Measurements from ENCODE around the gene CD63. TPM values are rescaled to one million over a fixed set of nuclear protein-coding genes. Genes with fewer than 3 reads are reported as not detected.

CD63 gene
- total and polyA plus RNA-seq, 2 of the 13 experiments (the other 11 are each of a cell fraction or from before 2014, with no cell fraction given): 234 to 277 TPM

DNA sequence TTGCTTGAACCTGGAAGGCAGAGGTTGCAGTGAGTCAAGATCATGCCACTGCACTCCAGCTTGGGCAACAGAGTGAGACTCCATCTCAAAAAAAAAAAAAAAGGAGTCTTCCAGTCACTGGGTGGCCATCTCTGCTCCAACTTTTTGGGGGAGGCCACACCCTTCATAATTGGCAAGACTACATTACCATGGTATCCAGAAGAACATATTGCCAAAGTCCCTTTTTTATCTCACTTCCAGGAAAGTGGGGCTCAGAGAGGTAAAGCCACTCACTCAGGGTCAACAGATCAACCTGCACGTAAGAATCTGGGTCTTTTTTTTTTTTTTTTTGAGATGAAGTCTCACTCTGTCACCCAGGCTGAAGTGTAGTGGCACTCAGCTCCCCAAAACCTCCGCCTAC is 5.0 kb upstream of the CD63 start (continued):
- TF ChIP-seq, protein P1, sequence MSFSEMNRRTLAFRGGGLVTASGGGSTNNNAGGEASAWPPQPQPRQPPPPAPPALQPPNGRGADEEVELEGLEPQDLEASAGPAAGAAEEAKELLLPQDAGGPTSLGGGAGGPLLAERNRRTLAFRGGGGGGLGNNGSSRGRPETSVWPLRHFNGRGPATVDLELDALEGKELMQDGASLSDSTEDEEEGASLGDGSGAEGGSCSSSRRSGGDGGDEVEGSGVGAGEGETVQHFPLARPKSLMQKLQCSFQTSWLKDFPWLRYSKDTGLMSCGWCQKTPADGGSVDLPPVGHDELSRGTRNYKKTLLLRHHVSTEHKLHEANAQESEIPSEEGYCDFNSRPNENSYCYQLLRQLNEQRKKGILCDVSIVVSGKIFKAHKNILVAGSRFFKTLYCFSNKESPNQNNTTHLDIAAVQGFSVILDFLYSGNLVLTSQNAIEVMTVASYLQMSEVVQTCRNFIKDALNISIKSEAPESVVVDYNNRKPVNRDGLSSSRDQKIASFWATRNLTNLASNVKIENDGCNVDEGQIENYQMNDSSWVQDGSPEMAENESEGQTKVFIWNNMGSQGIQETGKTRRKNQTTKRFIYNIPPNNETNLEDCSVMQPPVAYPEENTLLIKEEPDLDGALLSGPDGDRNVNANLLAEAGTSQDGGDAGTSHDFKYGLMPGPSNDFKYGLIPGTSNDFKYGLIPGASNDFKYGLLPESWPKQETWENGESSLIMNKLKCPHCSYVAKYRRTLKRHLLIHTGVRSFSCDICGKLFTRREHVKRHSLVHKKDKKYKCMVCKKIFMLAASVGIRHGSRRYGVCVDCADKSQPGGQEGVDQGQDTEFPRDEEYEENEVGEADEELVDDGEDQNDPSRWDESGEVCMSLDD (CRISPR knock-in tag; IDR thresholded peaks at IDR 0.05; ENCODE audit: borderline replicate concordance): no peak
- TF ChIP-seq ARNT2 (CRISPR knock-in tag; IDR thresholded peaks at IDR 0.05; ENCODE audit: low read depth): no peak

DNA sequence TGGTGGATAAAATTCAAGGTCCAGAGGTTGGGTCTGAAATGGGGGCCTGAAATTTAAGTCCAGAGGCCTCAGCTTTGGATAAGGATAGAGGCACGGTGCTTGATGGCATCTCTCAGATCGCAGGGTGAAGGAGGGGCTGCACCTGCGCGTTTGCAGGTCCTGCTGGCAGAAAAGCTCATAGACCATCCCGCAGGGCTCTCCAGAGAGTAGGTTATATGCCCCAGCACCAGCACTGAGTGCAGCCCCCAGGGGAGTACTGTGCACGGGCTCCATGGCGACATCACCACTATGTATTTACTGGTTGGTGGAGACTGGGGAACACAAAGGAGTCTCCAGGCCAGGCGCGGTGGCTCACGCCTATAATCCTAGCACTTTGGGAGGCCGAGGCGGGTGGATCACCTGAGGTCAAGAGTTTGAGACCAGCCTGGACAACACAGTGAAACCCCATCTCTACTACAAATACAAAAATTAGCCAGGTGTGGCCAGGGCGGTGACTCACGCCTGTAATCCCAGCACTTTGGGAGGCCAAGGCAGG is 4.3 kb upstream of the CD63 start:
- FAIRE-seq (no peak), DNase-seq (ENCODE audit: low spot score) (no peak), ATAC-seq (no peak)
- Histone ChIP-seq H3K4me2 (ENCODE audit: low read depth, low read length) (no peak overlapping the region), H3K36me3 (replicated peaks in 1 of 2; ENCODE audit: control insufficient read depth in 1 of 2, insufficient read depth in 2 of 2, low read length in 2 of 2) (no peaks in the 10 kb centered on the region), H3K4me3 (replicated peaks in 1 of 3; ENCODE audit: insufficient read depth in 1 of 3, low read depth in 2 of 3, low read length in 3 of 3) (no peak overlapping the region), H2AFZ (ENCODE audit: low read length) (no peak overlapping the region), H3K27ac (ENCODE audit: extremely low read length, insufficient read depth, low read length) (no peak overlapping the region), H3K9ac (ENCODE audit: insufficient read depth, low read depth, low read length) (no peak overlapping the region), H3K27me3 (ENCODE audit: control insufficient read depth in 1 of 2, insufficient read depth in 2 of 2, low read length in 2 of 2) (no peaks in the 10 kb centered on the region; a peak in 1 of 5 replicates), H3K4me1 (ENCODE audit: insufficient read depth, low read length) (peaks cover 31% of the 10 kb centered on the region), H3K9me3 (ENCODE audit: low read length) (no peaks in the 10 kb centered on the region), H4K20me1 (ENCODE audit: insufficient read depth, low read length) (no peaks in the 10 kb centered on the region), H3K79me2 (ENCODE audit: insufficient read depth, low read length) (peaks cover 1% of the 10 kb centered on the region)
- WGBS (ENCODE audit: low lambda C conversion rate): 65% methylated on average over 8 of the region's 14 CpGs
- CTCF ChIA-PET (ENCODE audit: low intra/inter-chr PET ratio, low total read pairs): no interaction called here
- no TSS peak for BruUV-seq (replicated peaks)
- in situ Hi-C loops (cut with HindIII; ENCODE audit: extremely low pct_ligation_motif_present, low pct_unique_long_range_greater_than_20kb): no loop called here
- POLR2A ChIA-PET: no interaction called here
- intact Hi-C loops (cut with micrococcal nuclease; ENCODE audit: unreplicated experiment): no loop called here
- TF ChIP-seq YEATS2 (CRISPR knock-in tag; IDR thresholded peaks at IDR 0.05; ENCODE audit: borderline replicate concordance): no peak
- TF ChIP-seq, protein P2, sequence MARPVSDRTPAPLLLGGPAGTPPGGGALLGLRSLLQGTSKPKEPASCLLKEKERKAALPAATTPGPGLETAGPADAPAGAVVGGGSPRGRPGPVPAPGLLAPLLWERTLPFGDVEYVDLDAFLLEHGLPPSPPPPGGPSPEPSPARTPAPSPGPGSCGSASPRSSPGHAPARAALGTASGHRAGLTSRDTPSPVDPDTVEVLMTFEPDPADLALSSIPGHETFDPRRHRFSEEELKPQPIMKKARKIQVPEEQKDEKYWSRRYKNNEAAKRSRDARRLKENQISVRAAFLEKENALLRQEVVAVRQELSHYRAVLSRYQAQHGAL (CRISPR knock-in tag; IDR thresholded peaks at IDR 0.05; ENCODE audit: not compliant biosample characterization): no peak
- TF ChIP-seq, protein P3, sequence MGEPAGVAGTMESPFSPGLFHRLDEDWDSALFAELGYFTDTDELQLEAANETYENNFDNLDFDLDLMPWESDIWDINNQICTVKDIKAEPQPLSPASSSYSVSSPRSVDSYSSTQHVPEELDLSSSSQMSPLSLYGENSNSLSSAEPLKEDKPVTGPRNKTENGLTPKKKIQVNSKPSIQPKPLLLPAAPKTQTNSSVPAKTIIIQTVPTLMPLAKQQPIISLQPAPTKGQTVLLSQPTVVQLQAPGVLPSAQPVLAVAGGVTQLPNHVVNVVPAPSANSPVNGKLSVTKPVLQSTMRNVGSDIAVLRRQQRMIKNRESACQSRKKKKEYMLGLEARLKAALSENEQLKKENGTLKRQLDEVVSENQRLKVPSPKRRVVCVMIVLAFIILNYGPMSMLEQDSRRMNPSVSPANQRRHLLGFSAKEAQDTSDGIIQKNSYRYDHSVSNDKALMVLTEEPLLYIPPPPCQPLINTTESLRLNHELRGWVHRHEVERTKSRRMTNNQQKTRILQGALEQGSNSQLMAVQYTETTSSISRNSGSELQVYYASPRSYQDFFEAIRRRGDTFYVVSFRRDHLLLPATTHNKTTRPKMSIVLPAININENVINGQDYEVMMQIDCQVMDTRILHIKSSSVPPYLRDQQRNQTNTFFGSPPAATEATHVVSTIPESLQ (CRISPR knock-in tag; conservative IDR thresholded peaks at IDR 0.05): no peak
- TF ChIP-seq ZNF644 (CRISPR knock-in tag; IDR thresholded peaks at IDR 0.05; ENCODE audit: low read depth): no peak
- no peak for TF ChIP-seq ZFP37 (CRISPR knock-in tag; IDR thresholded peaks at IDR 0.05; ENCODE audit: borderline replicate concordance)
- no peak for TF ChIP-seq BRCA1 (CRISPR knock-in tag; IDR thresholded peaks at IDR 0.05)
- TF ChIP-seq, protein P4, sequence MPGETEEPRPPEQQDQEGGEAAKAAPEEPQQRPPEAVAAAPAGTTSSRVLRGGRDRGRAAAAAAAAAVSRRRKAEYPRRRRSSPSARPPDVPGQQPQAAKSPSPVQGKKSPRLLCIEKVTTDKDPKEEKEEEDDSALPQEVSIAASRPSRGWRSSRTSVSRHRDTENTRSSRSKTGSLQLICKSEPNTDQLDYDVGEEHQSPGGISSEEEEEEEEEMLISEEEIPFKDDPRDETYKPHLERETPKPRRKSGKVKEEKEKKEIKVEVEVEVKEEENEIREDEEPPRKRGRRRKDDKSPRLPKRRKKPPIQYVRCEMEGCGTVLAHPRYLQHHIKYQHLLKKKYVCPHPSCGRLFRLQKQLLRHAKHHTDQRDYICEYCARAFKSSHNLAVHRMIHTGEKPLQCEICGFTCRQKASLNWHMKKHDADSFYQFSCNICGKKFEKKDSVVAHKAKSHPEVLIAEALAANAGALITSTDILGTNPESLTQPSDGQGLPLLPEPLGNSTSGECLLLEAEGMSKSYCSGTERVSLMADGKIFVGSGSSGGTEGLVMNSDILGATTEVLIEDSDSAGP (CRISPR knock-in tag; IDR thresholded peaks at IDR 0.05; ENCODE audit: borderline replicate concordance): no peak
- TF ChIP-seq, protein P5, sequence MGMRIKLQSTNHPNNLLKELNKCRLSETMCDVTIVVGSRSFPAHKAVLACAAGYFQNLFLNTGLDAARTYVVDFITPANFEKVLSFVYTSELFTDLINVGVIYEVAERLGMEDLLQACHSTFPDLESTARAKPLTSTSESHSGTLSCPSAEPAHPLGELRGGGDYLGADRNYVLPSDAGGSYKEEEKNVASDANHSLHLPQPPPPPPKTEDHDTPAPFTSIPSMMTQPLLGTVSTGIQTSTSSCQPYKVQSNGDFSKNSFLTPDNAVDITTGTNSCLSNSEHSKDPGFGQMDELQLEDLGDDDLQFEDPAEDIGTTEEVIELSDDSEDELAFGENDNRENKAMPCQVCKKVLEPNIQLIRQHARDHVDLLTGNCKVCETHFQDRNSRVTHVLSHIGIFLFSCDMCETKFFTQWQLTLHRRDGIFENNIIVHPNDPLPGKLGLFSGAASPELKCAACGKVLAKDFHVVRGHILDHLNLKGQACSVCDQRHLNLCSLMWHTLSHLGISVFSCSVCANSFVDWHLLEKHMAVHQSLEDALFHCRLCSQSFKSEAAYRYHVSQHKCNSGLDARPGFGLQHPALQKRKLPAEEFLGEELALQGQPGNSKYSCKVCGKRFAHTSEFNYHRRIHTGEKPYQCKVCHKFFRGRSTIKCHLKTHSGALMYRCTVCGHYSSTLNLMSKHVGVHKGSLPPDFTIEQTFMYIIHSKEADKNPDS (CRISPR knock-in tag; IDR thresholded peaks at IDR 0.05): no peak
- no peak for TF ChIP-seq ZNF383 (CRISPR knock-in tag; IDR thresholded peaks at IDR 0.05; ENCODE audit: borderline replicate concordance)
- no peak for TF ChIP-seq PHF8 (CRISPR knock-in tag; IDR thresholded peaks at IDR 0.05)
- no peak for TF ChIP-seq JUN (CRISPR knock-in tag; IDR thresholded peaks at IDR 0.05)

Measured in HepG2 (cell line).